Measurements from ENCODE around the gene TEK.

GRCh38 chr9:27160636-27161035 is 51.6 kb downstream of the TEK start:
- no peak for TF ChIP-seq POLR2A (IDR thresholded peaks at IDR 0.05; ENCODE audit: low read depth, low read length)
- TF ChIP-seq HDAC6 (IDR thresholded peaks at IDR 0.05; ENCODE audit: unreplicated experiment): no peak
- no peak for TF ChIP-seq CTCF (IDR thresholded peaks at IDR 0.05 in 2 of 3, conservative IDR thresholded peaks at IDR 0.05 in 1 of 3; ENCODE audit: control insufficient read depth in 2 of 3, extremely low read depth in 1 of 3, insufficient read depth in 1 of 3, low read depth in 3 of 3, low read length in 3 of 3)
- no peak for TF ChIP-seq ZNF274 (IDR thresholded peaks at IDR 0.05; ENCODE audit: insufficient read depth, insufficient read length)
- no peak for TF ChIP-seq PBX3 (IDR thresholded peaks at IDR 0.05; ENCODE audit: insufficient replicate concordance, low read depth, low read length)
- TF ChIP-seq STAT1 (conservative IDR thresholded peaks at IDR 0.05): no peak
- no peak for TF ChIP-seq USF1 (IDR thresholded peaks at IDR 0.05; ENCODE audit: borderline replicate concordance, extremely low read length, insufficient read depth, low read depth, low read length)
- TF ChIP-seq ZNF384 (IDR thresholded peaks at IDR 0.05; ENCODE audit: borderline replicate concordance, low read depth, low read length): no peak
- TF ChIP-seq USF2 (IDR thresholded peaks at IDR 0.05; ENCODE audit: borderline replicate concordance, low read depth, low read length): no peak

Data from GM12878 (cell line).